ENCODE data around the gene PSMA3. TPM values are rescaled to one million over a fixed set of nuclear protein-coding genes. Genes with fewer than 3 reads are reported as not detected.
A peak's percentile ranks its signal among the peaks of the same experiment; 100 is the strongest.

PSMA3 gene
- 127 TPM for total RNA-seq

- DNase-seq (ENCODE audit: low spot score): peak; percentile 99
- ATAC-seq: peak; percentile 97
- intact Hi-C loops (cut with DNase I): no loop called here
Measured at GRCh38 chr14:58244556-58245387, at the start of gene PSMA3. TSS of gene PSMA3 (plus strand) at chr14:58244843. CDS start at chr14:58244921, 78 bp downstream.

DNA sequence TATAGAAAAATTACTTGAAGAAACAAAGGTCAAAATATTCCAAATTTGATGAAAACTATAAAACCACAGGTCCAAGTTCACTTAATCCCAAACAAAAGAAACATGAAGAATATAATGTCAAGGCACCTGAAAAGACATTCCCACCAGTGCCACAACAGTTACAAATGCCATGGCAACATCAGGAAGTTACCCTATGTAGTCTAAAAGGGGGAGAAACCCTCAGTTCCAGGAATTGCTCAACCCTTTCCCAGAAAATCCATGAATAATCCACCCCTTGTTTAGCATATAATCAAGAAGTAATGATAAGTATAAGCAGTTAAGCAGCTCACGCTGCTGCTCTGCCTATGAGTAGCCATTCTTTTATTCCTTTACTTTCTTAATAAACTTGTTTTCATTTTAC is 48.4 kb upstream of the PSMA3 start:
- DNase-seq (ENCODE audit: low spot score) (no peak), ATAC-seq (no peak)
- intact Hi-C loops (cut with DNase I): no loop called here

- no peak for ATAC-seq
- intact Hi-C loops (cut with DNase I): no loop called here
- DNase-seq (ENCODE audit: low spot score): no peak
Measured at GRCh38 chr14:58198086-58198485, 46.6 kb upstream of the PSMA3 start.

DNA sequence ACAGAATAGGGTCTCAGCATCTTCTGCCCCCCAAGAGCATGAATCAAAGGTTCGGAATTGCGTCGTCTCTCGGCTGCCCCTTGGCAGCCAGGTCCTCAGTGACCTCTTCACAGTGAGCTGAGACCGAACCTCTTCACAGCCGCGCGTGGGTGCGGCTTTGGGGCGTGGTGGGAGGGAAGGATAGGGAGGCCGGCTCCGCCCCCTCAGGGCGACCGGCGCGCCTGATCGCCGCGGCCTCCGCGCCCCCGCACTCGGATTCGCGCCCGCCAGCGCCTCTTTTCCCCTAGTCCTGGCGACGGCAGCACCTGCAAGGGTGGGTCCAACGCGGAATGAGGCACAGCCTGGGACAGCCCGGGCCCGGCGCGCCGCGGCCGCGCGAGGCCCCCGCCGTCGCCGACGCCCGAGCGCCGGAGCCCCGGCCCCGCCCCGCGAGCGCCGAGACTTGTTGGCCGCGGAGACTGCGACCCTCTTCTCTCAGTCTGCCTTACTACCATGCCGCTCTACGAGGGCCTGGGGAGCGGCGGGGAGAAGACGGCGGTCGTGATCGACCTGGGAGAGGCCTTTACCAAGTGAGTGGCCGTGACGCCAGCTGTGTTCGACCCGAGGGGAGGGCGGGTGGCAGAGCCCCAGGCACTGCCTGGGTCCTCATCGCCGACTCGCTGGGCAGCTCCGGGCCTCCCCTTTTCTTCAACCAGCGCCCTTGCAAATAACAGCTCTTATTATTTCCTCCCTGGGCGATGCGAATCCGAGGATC is 44.7 kb upstream of the PSMA3 start, which contains the start of gene ACTR10:
TSS of gene ACTR10 (plus strand) at position 424 of the 754 bp plus-strand sequence. CDS start at position 493, 69 bp downstream.
- DNase-seq (ENCODE audit: low spot score) (peak; percentile 92), ATAC-seq (peak; percentile 97)
- intact Hi-C loops (cut with DNase I): no loop called here

GRCh38 chr14:58200480-58200841 is 44.2 kb upstream of the PSMA3 start:
- ATAC-seq (peak; percentile 32), DNase-seq (ENCODE audit: low spot score) (no peak)
- intact Hi-C loops (cut with DNase I): no loop called here

GRCh38 chr14:58200846-58201245 is 43.8 kb upstream of the PSMA3 start:
- ATAC-seq (no peak), DNase-seq (ENCODE audit: low spot score) (no peak)
- intact Hi-C loops (cut with DNase I): no loop called here

GRCh38 chr14:58213176-58213575 is 31.5 kb upstream of the PSMA3 start:
- intact Hi-C loops (cut with DNase I): no loop called here
- DNase-seq (ENCODE audit: low spot score) (no peak), ATAC-seq (no peak)

- intact Hi-C loops (cut with DNase I): no loop called here
- no peak for ATAC-seq
- DNase-seq (ENCODE audit: low spot score): no peak
Measured at GRCh38 chr14:58215191-58215914, 29.3 kb upstream of the PSMA3 start.

GRCh38 chr14:58216544-58216943 is 28.1 kb upstream of the PSMA3 start:
- no peak for DNase-seq (ENCODE audit: low spot score)
- intact Hi-C loops (cut with DNase I): no loop called here
- no peak for ATAC-seq

DNA sequence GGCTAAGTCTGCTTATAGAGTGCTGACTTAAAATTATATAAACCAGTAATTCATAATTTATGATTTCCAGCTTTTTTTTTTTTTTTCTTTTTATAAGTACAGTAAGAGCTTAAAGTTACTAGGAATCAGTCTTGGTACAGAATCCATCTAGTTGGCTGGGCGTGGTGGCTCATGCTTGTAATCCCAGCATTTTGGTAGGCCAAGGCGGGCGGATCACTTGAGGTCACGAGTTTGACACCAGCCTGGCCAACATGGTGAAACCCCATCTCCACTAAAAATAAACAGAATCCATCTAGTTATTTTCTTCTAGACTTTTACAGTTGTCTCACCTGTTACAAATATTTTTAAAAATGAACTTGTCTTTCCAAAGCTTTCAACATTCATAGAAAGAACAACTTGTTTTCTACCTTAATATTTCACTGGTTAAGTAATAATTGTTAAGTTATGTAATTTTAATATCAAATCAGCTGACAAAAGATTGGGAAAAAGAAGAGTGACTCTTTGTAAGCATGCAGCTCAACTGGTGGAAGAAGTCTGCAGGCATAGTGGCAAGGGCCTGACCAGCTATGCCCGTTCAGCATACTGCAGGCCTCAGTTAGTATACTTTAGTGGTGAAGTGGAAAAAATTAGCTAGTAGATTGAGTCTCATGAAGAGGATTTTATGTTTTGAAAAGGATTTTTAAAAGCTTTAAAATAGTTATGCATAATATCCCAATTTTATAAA is 17.4 kb upstream of the PSMA3 start:
- ATAC-seq: no peak
- intact Hi-C loops (cut with DNase I): no loop called here
- DNase-seq (ENCODE audit: low spot score): no peak

- DNase-seq (ENCODE audit: low spot score): no peak
- peak; percentile 73 for ATAC-seq
- intact Hi-C loops (cut with DNase I): no loop called here
Measured at GRCh38 chr14:58238252-58239243, 6.1 kb upstream of the PSMA3 start.

DNA sequence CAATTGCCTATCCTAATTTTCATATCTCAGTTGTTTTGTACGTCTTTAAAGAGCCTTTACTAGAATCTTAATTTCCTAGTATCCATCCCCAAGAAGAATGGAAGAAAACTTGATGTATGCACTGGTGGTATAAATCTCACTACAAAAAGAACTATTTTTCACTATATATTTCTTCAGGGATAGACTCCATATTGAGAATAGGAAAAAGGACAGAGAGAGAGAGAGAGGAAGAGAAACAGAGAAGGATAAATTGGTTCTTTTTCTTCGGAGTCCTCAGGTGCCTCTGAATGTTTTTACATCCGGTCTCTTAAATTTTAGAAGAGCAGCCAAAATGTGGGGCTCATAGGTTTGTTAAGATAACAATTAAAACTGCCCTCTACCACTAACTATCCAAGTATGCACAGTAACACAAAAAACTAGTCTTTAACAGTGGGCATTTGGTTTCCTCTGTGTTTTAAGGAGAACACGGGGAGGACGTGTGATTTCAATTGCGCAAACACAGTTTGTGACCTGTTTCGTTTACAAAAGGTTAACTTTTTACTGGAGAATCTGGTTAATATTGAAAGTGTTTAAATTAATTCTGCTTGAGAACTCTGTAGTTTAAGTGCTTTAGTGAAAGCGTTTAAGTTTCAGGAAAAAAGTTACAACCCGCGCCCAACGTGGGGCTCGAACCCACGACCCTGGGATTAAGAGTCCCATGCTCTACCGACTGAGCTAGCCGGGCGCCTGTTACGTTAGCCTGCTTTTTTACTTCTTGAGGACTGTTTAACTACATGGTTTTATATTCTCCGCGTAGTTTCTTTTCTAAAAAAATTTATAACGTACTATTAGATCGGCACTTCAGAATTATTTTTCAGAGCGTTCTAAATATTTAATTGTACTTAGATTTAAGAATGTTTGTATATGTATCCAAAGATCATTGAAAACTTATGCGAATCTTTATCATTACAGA is 5.1 kb upstream of the PSMA3 start:
- ATAC-seq: peak; percentile 77
- intact Hi-C loops (cut with DNase I): no loop called here
- DNase-seq (ENCODE audit: low spot score): peak; percentile 88

GRCh38 chr14:58243790-58244555 is 670 bp upstream of the PSMA3 start:
- intact Hi-C loops (cut with DNase I): no loop called here
- ATAC-seq (peak; percentile 37), DNase-seq (ENCODE audit: low spot score) (no peak)

DNA sequence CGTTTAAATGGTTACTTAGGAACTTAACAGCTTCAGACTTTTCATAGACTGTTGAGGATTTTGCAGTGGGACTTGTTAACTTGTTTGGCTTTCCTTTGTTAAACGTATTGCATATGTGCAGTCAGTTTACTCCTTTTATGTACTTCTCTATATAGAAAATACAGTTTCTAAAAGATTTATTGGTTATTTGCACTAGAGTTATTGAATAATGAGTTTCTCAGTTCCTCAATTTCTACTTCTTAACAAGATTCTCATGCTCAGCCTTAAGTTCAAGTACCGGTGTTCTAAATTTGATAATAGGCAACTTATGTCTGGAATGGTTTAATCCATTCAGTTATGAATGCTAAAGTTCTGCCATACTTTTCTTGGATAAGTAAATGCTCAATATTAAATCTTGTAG is 919 bp downstream of the PSMA3 start:
- DNase-seq (ENCODE audit: low spot score) (no peak), ATAC-seq (no peak)
- intact Hi-C loops (cut with DNase I): no loop called here

GRCh38 chr14:58249611-58250010 is 5.0 kb downstream of the PSMA3 start:
- no peak for DNase-seq (ENCODE audit: low spot score)
- no peak for ATAC-seq
- intact Hi-C loops (cut with DNase I): no loop called here

DNA sequence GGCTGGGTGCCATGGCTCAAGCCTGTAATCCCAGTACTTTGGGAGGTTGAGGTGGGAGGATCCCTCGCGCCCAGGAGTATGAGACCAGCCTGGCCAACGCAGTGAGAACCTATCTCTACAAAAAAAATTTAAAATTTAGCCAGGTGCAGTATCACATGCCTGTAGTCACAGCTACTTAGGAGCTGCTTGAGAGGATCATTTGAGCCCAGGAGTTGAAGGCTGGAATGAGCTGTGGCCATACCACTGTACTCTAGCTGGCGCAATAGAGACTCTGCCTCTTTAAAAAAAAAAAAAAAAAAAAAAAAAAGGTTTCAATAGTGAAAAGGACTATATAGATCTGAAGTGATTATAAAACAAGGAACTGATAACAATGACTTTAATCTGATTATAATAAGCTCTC is 13.5 kb downstream of the PSMA3 start:
- ATAC-seq: no peak
- DNase-seq (ENCODE audit: low spot score): no peak
- intact Hi-C loops (cut with DNase I): no loop called here
